H9 (cell line): ENCODE results near the gene SLC16A3. TPM values are rescaled to one million over a fixed set of nuclear protein-coding genes. Genes with fewer than 3 reads are reported as not detected.
A peak's percentile ranks its signal among the peaks of the same experiment; 100 is the strongest.

Experiments
- DNase-seq: peaks from one replicate; pipeline ENCODE4 v3.0.0-alpha.2; 2017
- H2AFZ ChIP-seq: one replicate; pipeline ENCODE4 v1.6.1; 2013; ENCODE audit warnings: mild to moderate bottlenecking, low read length, control low read depth, moderate library complexity
- H2AK5ac ChIP-seq: 2 replicates; pipeline ENCODE4 v1.6.1; 2013; ENCODE audit warnings: low read length, control low read depth, mixed read lengths; ENCODE audit not compliant: insufficient read length
- H2BK120ac ChIP-seq: one replicate; pipeline ENCODE4 v1.6.1; 2013; ENCODE audit warnings: low read depth, mild to moderate bottlenecking, low read length, control low read depth, inconsistent platforms; ENCODE audit not compliant: poor library complexity, severe bottlenecking
- H2BK12ac ChIP-seq: 2 replicates; pipeline ENCODE4 v1.6.1; 2013; ENCODE audit warnings: low read length, control low read depth, mixed read lengths, low read depth; ENCODE audit not compliant: insufficient read length
- H2BK15ac ChIP-seq: 2 replicates; pipeline ENCODE4 v1.6.1; 2013; ENCODE audit warnings: low read depth, low read length, control low read depth
- H2BK20ac ChIP-seq: one replicate; pipeline ENCODE4 v1.6.1; 2013; ENCODE audit warnings: low read depth, mild to moderate bottlenecking, low read length, control low read depth, inconsistent platforms; ENCODE audit not compliant: poor library complexity, severe bottlenecking
- H2BK5ac ChIP-seq: 2 replicates; pipeline ENCODE4 v1.6.1; 2013; ENCODE audit warnings: low read length, control low read depth, mixed read lengths; ENCODE audit not compliant: insufficient read length
- H3K14ac ChIP-seq: 2 replicates; pipeline ENCODE4 v1.6.1; 2013; ENCODE audit warnings: low read length, control low read depth; ENCODE audit not compliant: insufficient read depth
- H3K18ac ChIP-seq: 2 replicates; pipeline ENCODE4 v1.6.1; 2013; ENCODE audit warnings: low read depth, mild to moderate bottlenecking, mixed read lengths, low read length, control low read depth; ENCODE audit not compliant: insufficient read length
- H3K23ac ChIP-seq: 2 replicates; pipeline ENCODE4 v1.6.1; 2013; ENCODE audit warnings: low read length, control low read depth, mixed read lengths, low read depth; ENCODE audit not compliant: insufficient read length
- H3K23me2 ChIP-seq: 2 replicates; pipeline ENCODE4 v1.6.1; 2013; ENCODE audit warnings: low read depth, mild to moderate bottlenecking, mixed read lengths, low read length, control low read depth; ENCODE audit not compliant: insufficient read length, poor library complexity, severe bottlenecking
- H3K27ac ChIP-seq: 2 replicates; pipeline ENCODE4 v1.5.1; 2013; ENCODE audit warnings: low read length, control low read depth, mixed read lengths, low read depth; ENCODE audit not compliant: insufficient read length
- H3K27me3 ChIP-seq: 2 replicates; pipeline ENCODE4 v1.6.1; 2013; ENCODE audit warnings: low read length, control low read depth, inconsistent platforms; ENCODE audit not compliant: insufficient read depth
- H3K4ac ChIP-seq: 2 replicates; pipeline ENCODE4 v1.6.1; 2013; ENCODE audit warnings: low read depth, mild to moderate bottlenecking, control low read depth, inconsistent platforms, low read length, moderate library complexity
- H3K4me1 ChIP-seq: 2 replicates; pipeline ENCODE4 v1.6.1; 2013; ENCODE audit warnings: low read length, control low read depth, inconsistent platforms; ENCODE audit not compliant: insufficient read depth
- H3K4me2 ChIP-seq: 2 replicates; pipeline ENCODE4 v1.6.1; 2013; ENCODE audit warnings: low read length, control low read depth, mixed read lengths; ENCODE audit not compliant: insufficient read length, insufficient read depth
- H3K56ac ChIP-seq: 2 replicates; pipeline ENCODE4 v1.6.1; 2013; ENCODE audit warnings: low read depth, mild to moderate bottlenecking, mixed read lengths, low read length, control low read depth; ENCODE audit not compliant: insufficient read length
- H3K79me1 ChIP-seq: 2 replicates; pipeline ENCODE4 v1.6.1; 2013; ENCODE audit warnings: low read depth, mild to moderate bottlenecking, moderate library complexity, low read length, control low read depth, inconsistent platforms; ENCODE audit not compliant: insufficient read depth, poor library complexity, severe bottlenecking
- H3K79me2 ChIP-seq: 2 replicates; pipeline ENCODE4 v1.6.1; 2013; ENCODE audit warnings: low read length, control low read depth, inconsistent platforms; ENCODE audit not compliant: insufficient read depth
- H3K9ac ChIP-seq: 2 replicates; pipeline ENCODE4 v1.6.1; 2013; ENCODE audit warnings: low read length, control low read depth, mixed read lengths; ENCODE audit not compliant: insufficient read length; ENCODE audit errors: extremely low read depth
- H3K9me3 ChIP-seq: one replicate; pipeline ENCODE4 v1.6.1; 2013; ENCODE audit warnings: low read depth, low read length, inconsistent platforms; ENCODE audit not compliant: control insufficient read depth
- H3T11ph ChIP-seq: one replicate; pipeline ENCODE4 v1.6.1; 2013; ENCODE audit warnings: mild to moderate bottlenecking, low read length, control low read depth, inconsistent platforms
- H4K20me1 ChIP-seq: one replicate; pipeline ENCODE4 v1.6.1; 2013; ENCODE audit not compliant: control insufficient read depth, insufficient read length, insufficient read depth
- H4K5ac ChIP-seq: 2 replicates; pipeline ENCODE4 v1.6.1; 2013; ENCODE audit warnings: low read depth, mild to moderate bottlenecking, mixed read lengths, low read length, control low read depth; ENCODE audit not compliant: insufficient read length
- H4K8ac ChIP-seq: replicated peaks from 2 replicates; pipeline ENCODE4 v1.6.1; 2013; ENCODE audit warnings: low read length, control low read depth, mixed read lengths, low read depth; ENCODE audit not compliant: insufficient read length
- H4K91ac ChIP-seq: 2 replicates; pipeline ENCODE4 v1.6.1; 2013; ENCODE audit warnings: low read depth, mild to moderate bottlenecking, moderate library complexity, mixed read lengths, low read length, control low read depth; ENCODE audit not compliant: insufficient read length
- H3K27ac Mint-ChIP-seq, 3 experiments: 2 replicates in 2 of 3; 3 replicates in 1 of 3; pipeline ENCODE4 v1.8.0; 2020 to 2021; ENCODE audit warnings: mixed read lengths in 3 of 3, mild to moderate bottlenecking in 1 of 3, moderate library complexity in 1 of 3
- H3K27me3 Mint-ChIP-seq: 2 replicates; pipeline ENCODE4 v1.8.0; 2021; ENCODE audit warnings: low read depth, mild to moderate bottlenecking, moderate library complexity, mixed read lengths
- H3K36me3 Mint-ChIP-seq, 3 experiments: 2 replicates in 2 of 3; 3 replicates in 1 of 3; pipeline ENCODE4 v1.8.0; 2020 to 2021; ENCODE audit warnings: low read depth in 3 of 3, mixed read lengths in 3 of 3; ENCODE audit not compliant: insufficient read depth in 1 of 3
- H3K4me1 Mint-ChIP-seq, 2 experiments: 2 replicates each; pipeline ENCODE4 v1.8.0; 2020; ENCODE audit warnings: mixed read lengths in 2 of 2
- H3K4me3 Mint-ChIP-seq, 2 experiments: 2 replicates in 1 of 2; 3 replicates in 1 of 2; pipeline ENCODE4 v1.8.0; 2020 to 2021; ENCODE audit warnings: mild to moderate bottlenecking in 2 of 2, mixed read lengths in 2 of 2, moderate library complexity in 1 of 2
- H3K9me3 Mint-ChIP-seq, 2 experiments: 2 replicates in 1 of 2; 3 replicates in 1 of 2; pipeline ENCODE4 v1.8.0; 2020; ENCODE audit warnings: mild to moderate bottlenecking in 2 of 2, mixed read lengths in 2 of 2, moderate library complexity in 1 of 2
- WGBS: extraction: QIAGEN DNeasy Blood & Tissue Kit; methylation state at CpG from one replicate; pipeline ENCODE4 v1.1.7; 2013; ENCODE audit warnings: missing lambda C conversion rate, low lambda C conversion rate, mixed read lengths; ENCODE audit not compliant: insufficient read length; ENCODE audit errors: extremely low coverage; 5-methylcytosine and 5-hydroxymethylcytosine counted together
- total RNA-seq: library from RNA; stranded (reverse); gene quantifications from 2 replicates; pipeline ENCODE4 v1.2.1, GENCODE V29; 2021
- TF ChIP-seq, protein P1 (sequence below): fragments of 200-600 bp; sonication (generic); conservative IDR thresholded peaks from 3 replicates; pipeline ENCODE4 v1.8.0; 2021; ENCODE audit warnings: antibody characterized with exemption, mild to moderate bottlenecking

The SLC16A3 gene
- total RNA-seq, 1 experiment from 2014 or later: 28.4 TPM

DNA sequence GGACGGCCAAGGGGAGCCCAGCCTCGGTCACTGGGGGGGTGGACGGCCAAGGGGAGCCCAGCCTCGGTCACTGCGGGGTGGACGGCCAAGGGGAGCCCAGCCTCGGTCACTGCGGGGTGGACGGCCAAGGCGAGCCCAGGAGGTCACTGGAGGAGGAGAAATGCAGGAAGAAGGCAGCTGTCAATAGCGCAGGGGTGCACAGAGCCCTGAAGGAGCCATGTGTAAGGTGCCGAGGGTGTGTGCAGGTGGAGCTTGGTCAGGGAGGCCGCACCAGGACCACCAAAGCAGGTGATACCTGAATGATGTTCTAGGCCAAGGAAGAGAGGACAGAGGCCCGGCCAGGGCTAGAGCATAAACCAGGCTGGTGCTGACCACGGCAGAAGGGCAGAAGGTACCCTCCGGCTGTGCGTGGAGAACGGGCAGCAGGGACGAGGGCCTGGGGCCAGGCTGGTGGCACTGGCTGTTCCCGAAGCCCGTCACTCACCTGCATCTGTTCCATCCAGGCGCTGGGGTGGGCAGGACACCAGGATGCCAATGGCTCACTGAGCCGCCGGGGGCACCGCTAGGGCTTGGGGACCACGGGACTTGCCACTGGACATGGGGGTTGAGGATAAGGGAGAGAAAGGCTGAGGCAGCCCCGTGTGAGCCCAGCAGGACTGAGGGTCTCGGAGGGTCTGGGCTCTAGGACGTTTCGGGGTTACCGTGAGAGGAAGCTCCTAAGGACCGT, 10.3 kb upstream of the SLC16A3 start:
- no peak overlapping the region for H3K23ac ChIP-seq
- no peak overlapping the region for H2AFZ ChIP-seq
- no peaks in the 10 kb centered on the region; a peak in 1 of 7 replicates for H3K36me3 Mint-ChIP-seq
- WGBS: no CpG with 5 or more reads among the region's 32 CpGs
- no peak overlapping the region for H3K27ac Mint-ChIP-seq
- H2BK15ac ChIP-seq: no peak overlapping the region
- H3K23me2 ChIP-seq: peaks cover 1% of the 10 kb centered on the region
- H3K18ac ChIP-seq: no peak overlapping the region
- no peak overlapping the region for H2BK12ac ChIP-seq
- no peaks in the 10 kb centered on the region for H3K79me1 ChIP-seq
- no peak overlapping the region for H4K91ac ChIP-seq
- H4K8ac ChIP-seq: no peak overlapping the region
- peaks cover 1 to 2% of the 10 kb centered on the region in 2 experiments for H3K4me1 Mint-ChIP-seq
- peaks cover 46% of the 10 kb centered on the region for H3K27me3 Mint-ChIP-seq
- TF ChIP-seq, protein P1, sequence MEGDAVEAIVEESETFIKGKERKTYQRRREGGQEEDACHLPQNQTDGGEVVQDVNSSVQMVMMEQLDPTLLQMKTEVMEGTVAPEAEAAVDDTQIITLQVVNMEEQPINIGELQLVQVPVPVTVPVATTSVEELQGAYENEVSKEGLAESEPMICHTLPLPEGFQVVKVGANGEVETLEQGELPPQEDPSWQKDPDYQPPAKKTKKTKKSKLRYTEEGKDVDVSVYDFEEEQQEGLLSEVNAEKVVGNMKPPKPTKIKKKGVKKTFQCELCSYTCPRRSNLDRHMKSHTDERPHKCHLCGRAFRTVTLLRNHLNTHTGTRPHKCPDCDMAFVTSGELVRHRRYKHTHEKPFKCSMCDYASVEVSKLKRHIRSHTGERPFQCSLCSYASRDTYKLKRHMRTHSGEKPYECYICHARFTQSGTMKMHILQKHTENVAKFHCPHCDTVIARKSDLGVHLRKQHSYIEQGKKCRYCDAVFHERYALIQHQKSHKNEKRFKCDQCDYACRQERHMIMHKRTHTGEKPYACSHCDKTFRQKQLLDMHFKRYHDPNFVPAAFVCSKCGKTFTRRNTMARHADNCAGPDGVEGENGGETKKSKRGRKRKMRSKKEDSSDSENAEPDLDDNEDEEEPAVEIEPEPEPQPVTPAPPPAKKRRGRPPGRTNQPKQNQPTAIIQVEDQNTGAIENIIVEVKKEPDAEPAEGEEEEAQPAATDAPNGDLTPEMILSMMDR: no peak
- H3K56ac ChIP-seq: no peak overlapping the region
- no peak overlapping the region for H3K27ac ChIP-seq
- H3K14ac ChIP-seq: no peak overlapping the region
- H3T11ph ChIP-seq: no peak overlapping the region
- H3K27me3 ChIP-seq: peaks cover 1% of the 10 kb centered on the region
- peak; percentile 29 for DNase-seq
- H3K9me3 Mint-ChIP-seq: no peaks in the 10 kb centered on the region; a peak in 1 of 5 replicates
- no peaks in the 10 kb centered on the region for H4K20me1 ChIP-seq
- no peaks in the 10 kb centered on the region for H3K9me3 ChIP-seq
- H3K4me1 ChIP-seq: no peaks in the 10 kb centered on the region
- no peaks in the 10 kb centered on the region for H3K79me2 ChIP-seq
- no peak overlapping the region for H2BK120ac ChIP-seq
- no peak overlapping the region for H2BK5ac ChIP-seq
- H3K4ac ChIP-seq: no peak overlapping the region
- no peak overlapping the region for H2BK20ac ChIP-seq
- no peak overlapping the region for H3K4me2 ChIP-seq
- H3K4me3 Mint-ChIP-seq: no peak overlapping the region
- H4K5ac ChIP-seq: no peak overlapping the region
- H3K9ac ChIP-seq: no peak overlapping the region
- H2AK5ac ChIP-seq: no peak overlapping the region
